ENCODE results near the gene BNC1. TPM values are rescaled to one million over a fixed set of nuclear protein-coding genes. Genes with fewer than 3 reads are reported as not detected.
"Not testable (repeated sequence)": the region's sequence is repeated elsewhere in the genome, so short reads cannot be mapped to it uniquely, and the experiment has no call there.

Gene BNC1
- total RNA-seq, 2 experiments from 2014 or later: not detected

DNA sequence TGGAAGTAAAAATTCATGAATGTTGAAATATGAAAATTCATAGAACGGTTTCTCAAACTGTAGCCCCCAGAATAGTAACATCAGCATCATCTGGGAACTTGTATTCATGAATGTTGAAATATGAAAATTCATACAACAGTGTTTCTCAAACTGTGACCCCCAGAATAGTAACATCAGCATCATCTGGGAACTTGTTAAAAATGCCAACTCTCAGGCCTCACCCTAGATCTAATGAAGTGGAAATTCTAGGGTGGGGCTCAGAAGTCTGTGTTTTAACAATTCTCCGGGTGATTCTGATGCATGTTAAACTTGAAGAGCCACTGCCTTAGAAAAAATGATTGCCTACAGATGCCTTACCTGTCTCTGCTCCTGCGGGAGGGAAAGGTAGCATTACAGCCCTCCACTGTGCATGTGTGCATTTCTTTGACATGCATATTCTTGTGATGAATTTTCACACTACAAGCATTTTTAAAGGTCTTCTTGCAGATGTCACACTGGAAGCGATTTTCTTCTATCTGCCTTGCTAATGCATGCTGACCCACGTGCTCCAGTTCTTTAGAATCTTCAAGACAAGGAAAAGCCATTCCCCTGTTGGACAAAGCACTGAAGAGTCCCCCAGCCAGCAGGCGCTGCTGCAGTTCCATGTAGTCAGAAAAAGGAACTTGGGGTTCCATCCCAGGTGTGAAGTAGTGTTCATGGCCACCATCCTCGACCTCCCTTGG is 21.7 kb downstream of the BNC1 start:
- POLR2A ChIA-PET: no interaction called here
- Mint-ChIP-seq H3K27ac (no peak overlapping the region), H3K36me3 (ENCODE audit: low read depth) (no peaks in the 10 kb centered on the region), H3K9me3 (no peaks in the 10 kb centered on the region), H3K27me3 (peaks cover 29% of the 10 kb centered on the region), H3K4me3 (no peak overlapping the region), H3K4me1 (no peaks in the 10 kb centered on the region)
- CTCF ChIA-PET: no interaction called here
- no peak for DNase-seq

DNA sequence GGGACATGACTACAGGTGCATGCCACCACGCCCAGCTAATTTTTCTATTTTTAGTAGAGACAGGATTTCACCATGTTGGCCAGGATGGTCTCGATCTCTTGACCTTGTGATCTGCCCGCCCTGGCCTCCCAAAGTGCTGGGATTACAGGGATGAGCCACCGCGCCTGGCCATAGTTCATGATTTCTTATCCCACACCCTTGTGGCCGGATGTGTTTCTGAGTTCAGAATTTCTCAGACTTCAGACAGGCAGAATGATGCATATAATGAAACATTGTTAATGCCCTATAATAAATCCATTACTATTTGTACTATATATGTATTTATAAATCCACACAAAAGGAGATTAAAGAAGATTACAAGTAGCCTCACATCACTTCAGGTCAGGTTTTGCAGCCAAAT is 22.3 kb downstream of the BNC1 start:
- H3K9me3 Mint-ChIP-seq; H3K4me1 Mint-ChIP-seq; DNase-seq; H3K36me3 Mint-ChIP-seq (ENCODE audit: low read depth); H3K27ac Mint-ChIP-seq; POLR2A ChIA-PET; CTCF ChIA-PET; H3K4me3 Mint-ChIP-seq: not testable (repeated sequence)
- peaks cover 28% of the 10 kb centered on the region for H3K27me3 Mint-ChIP-seq

DNA sequence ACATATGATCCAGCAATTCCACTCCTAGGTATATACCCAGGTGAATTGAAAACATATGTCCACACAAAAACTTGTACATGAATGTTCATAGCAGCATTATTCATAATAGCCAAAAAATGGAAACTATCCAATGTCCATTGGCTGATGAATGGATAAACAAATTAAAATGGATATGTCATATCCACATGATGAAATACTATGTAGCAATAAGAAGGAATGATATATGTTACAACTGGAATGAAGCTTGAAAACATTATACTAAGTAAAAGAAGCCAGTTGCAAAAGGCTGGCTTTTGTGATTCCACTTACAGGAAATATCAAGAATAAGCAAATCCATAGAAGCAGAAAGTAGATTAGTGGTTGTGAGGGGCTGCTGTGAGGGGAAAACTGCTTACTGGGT is 33.7 kb downstream of the BNC1 start:
- CTCF ChIA-PET: no interaction called here
- no peaks in the 10 kb centered on the region for H3K9me3 Mint-ChIP-seq

DNA sequence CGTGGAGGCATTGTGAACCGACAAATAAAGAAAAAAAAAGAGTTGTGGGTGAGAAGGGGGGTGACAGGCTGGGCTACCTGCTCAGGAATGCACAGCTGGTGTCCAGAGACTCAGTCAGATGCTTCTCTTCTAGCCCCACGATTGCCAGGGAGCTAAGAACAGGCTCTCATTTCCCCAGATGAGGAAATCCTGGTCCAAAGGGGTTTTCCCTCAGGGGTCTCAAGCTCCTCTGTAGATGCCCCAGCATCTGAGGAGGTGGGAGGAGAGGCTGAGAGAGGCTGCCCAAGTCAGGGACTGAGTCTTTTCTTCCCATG is 35.5 kb downstream of the BNC1 start:
- H3K27ac Mint-ChIP-seq: no peak overlapping the region
- ChIA-PET CTCF (interaction anchor here (1.0 to 1.2 kb wide), 3 partner anchors 18 to 87 kb away, joined by 4 read pairs; no protein-coding TSS in a partner anchor), POLR2A (no interaction called here)
- peaks cover 59% of the 10 kb centered on the region for H3K27me3 Mint-ChIP-seq
- H3K4me1 Mint-ChIP-seq: no peaks in the 10 kb centered on the region
- H3K36me3 Mint-ChIP-seq (ENCODE audit: low read depth): no peaks in the 10 kb centered on the region
- H3K4me3 Mint-ChIP-seq: no peak overlapping the region
- DNase-seq: no peak
- H3K9me3 Mint-ChIP-seq: peaks cover 6% of the 10 kb centered on the region

More for the DNA sequence above, 33.7 kb downstream of the BNC1 start:
- POLR2A ChIA-PET: no interaction called here
- H3K27me3 Mint-ChIP-seq: peaks cover 44% of the 10 kb centered on the region
- DNase-seq: no peak
- H3K4me3 Mint-ChIP-seq: no peak overlapping the region
- no peaks in the 10 kb centered on the region for H3K4me1 Mint-ChIP-seq
- no peak overlapping the region for H3K27ac Mint-ChIP-seq
- H3K36me3 Mint-ChIP-seq (ENCODE audit: low read depth): no peaks in the 10 kb centered on the region

DNA sequence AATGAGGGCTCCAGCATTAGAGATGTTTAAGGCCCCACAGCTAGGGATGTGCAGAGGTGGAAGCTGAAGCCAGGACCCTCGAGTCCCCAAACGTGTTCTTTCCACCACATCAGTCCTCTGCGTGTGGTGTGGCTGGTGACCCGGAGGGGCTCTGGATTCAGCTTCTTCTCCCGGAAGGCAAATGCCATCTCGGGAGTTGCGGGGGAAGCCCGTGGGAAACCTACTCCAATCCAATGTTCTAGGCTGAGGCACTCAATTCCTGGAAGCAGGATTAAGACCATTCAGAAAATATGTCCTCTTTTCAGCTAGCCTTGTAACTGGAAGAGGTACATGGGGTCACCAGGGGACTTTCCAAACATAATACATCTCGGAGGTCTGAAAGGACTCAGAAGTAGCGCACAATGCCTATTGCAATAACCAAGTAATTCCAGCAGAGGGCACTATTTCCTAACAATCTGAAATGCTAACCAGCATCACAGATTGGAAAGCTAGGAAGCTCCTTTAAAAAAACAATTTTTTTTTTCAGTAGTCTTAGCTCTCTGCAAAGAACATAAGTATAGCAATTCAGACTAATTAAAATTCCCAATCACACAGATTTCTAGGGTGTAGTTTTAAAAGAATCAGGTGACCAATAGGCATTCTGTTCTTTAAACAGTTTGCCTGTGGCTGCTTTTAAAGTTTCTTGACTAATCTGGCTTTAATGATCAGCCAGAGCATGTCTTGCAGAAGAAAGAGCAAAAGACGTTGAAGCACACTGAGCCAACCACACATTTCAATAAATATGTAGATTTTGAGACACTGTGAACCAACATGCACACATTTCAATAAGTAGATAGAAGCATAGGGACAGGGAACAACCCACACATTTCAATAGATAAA is 36.1 kb downstream of the BNC1 start:
- Mint-ChIP-seq H3K27me3 (peaks cover 62% of the 10 kb centered on the region), H3K27ac (no peak overlapping the region), H3K4me1 (no peaks in the 10 kb centered on the region), H3K4me3 (no peak overlapping the region), H3K36me3 (ENCODE audit: low read depth) (no peaks in the 10 kb centered on the region), H3K9me3 (peaks cover 6% of the 10 kb centered on the region)
- DNase-seq: peak; percentile 56
- ChIA-PET POLR2A (no interaction called here), CTCF (interaction anchor here (0.5 to 1.2 kb wide), 6 partner anchors 19 to 343 kb away, joined by 3 to 4 read pairs (median 4); no protein-coding TSS in a partner anchor)

DNA sequence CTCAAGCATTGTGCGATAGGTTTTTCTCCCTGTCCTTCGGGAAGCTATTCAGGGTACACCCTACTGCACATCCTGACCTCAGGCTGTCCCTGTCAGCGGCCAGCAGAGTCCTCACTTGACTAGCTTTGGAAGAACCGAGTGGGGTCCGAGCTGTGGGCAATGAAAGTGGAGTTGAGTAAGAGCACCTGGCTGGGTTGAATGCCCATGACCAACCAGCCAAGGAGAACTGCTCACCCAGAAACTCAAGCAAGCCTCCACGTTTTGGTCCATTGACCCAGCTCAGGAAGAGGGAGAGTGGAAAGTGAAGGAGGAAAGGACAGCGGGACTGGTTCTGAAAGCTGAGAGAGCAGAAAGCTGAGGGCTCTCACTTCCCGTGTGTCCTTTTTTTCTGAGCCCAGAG is 40.8 kb downstream of the BNC1 start:
- H3K27me3 Mint-ChIP-seq: peaks cover 55% of the 10 kb centered on the region
- no peak overlapping the region for H3K4me3 Mint-ChIP-seq
- peaks cover 12% of the 10 kb centered on the region for H3K9me3 Mint-ChIP-seq
- CTCF ChIA-PET: no interaction called here
- H3K36me3 Mint-ChIP-seq (ENCODE audit: low read depth): no peaks in the 10 kb centered on the region
- no peak overlapping the region for H3K27ac Mint-ChIP-seq
- DNase-seq: no peak
- POLR2A ChIA-PET: no interaction called here
- no peaks in the 10 kb centered on the region for H3K4me1 Mint-ChIP-seq

DNA sequence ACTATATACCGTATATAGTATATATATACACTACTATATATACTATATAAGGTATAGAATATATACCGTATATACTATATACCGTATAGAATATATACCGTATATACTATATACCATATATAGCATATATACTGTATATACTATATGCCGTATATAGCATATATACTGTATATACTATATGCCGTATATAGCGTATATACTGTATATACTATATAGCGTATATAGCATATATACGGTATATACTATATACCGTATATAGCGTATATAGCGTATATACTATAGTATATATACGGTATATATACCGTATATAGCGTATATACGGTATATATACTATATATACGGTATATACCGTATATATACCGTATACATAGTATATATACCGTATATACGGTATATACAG is 54.2 kb downstream of the BNC1 start:
- H3K4me3 Mint-ChIP-seq: no peak overlapping the region
- ChIA-PET CTCF (no interaction called here), POLR2A (no interaction called here)
- peaks cover 11% of the 10 kb centered on the region for H3K27me3 Mint-ChIP-seq
- no peaks in the 10 kb centered on the region for H3K9me3 Mint-ChIP-seq
- DNase-seq: no peak
- no peaks in the 10 kb centered on the region for H3K36me3 Mint-ChIP-seq (ENCODE audit: low read depth)
- no peak overlapping the region for H3K27ac Mint-ChIP-seq
- H3K4me1 Mint-ChIP-seq: peaks cover 2% of the 10 kb centered on the region

DNA sequence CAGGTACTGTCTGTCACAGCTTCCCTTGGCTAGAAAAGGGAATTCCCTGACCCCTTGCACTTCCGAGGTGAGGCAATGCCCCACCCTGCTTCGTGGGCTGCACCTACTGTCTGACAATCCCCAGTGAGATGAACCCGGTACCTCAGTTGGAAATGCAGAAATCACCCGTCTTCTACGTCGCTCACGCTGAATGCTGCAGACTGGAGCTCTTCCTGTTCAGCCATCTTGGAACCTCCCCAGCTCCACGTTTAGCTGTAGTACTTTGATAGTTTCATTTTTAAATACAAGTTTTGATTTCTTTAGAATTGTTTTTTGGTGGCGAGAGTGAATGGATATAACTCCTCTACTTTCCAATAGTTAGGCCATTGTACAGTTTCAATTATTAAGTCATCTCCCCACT is 59.0 kb downstream of the BNC1 start:
- ChIA-PET POLR2A (no interaction called here), CTCF (interaction anchor here (0.6 kb wide), 1 partner anchor 324 kb away, joined by 3 read pairs; no protein-coding TSS in a partner anchor)
- H3K27ac Mint-ChIP-seq: no peak overlapping the region
- no peak overlapping the region for H3K4me3 Mint-ChIP-seq
- H3K9me3 Mint-ChIP-seq: no peaks in the 10 kb centered on the region
- no peaks in the 10 kb centered on the region for H3K36me3 Mint-ChIP-seq (ENCODE audit: low read depth)
- peaks cover 2% of the 10 kb centered on the region for H3K4me1 Mint-ChIP-seq
- H3K27me3 Mint-ChIP-seq: peaks cover 27% of the 10 kb centered on the region
- DNase-seq: no peak

DNA sequence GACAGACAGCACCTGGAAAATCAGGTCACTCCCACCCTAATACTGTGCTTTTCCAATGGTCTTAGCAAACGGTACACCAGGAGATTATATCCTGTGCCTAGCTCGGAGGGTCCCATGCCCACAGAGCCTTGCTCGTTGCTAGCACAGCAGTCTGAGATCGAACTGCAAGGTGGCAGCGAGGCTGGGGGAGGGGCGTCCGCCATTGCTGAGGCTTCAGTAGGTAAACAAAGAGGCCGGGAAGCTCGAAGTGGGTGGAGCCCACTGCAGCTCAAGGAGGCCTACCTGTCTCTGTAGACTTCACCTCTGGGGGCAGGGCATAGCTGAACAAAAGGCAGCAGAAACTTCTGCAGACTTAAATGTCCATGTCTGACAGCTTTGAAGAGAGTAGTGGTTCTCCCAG is 62.7 kb downstream of the BNC1 start:
- H3K36me3 Mint-ChIP-seq (ENCODE audit: low read depth); H3K4me3 Mint-ChIP-seq; POLR2A ChIA-PET; CTCF ChIA-PET; H3K27ac Mint-ChIP-seq; DNase-seq; H3K9me3 Mint-ChIP-seq: not testable (repeated sequence)
- Mint-ChIP-seq H3K4me1 (peaks cover 12% of the 10 kb centered on the region), H3K27me3 (peaks cover 39% of the 10 kb centered on the region)

DNA sequence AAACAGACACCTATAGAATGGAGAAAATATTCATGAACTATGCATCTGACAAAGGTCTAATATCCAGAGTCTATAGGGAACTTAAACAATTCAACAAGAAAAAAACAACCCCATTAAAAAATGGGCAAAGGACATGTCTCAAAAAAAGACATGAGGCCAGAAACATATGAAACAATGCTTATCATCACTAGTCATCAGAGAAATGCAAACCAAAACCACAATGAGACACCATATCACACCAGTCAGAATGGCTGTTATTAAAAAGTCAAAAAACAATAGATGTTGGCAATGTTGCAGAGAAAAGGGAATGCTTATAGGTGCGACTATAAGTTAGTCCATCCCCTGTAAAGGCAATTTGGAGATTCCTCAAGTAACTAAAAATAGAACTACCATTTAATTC is 65.4 kb downstream of the BNC1 start:
- CTCF ChIA-PET: no interaction called here
- Mint-ChIP-seq H3K27ac (no peak overlapping the region), H3K9me3 (peaks cover 3% of the 10 kb centered on the region), H3K27me3 (peaks cover 30% of the 10 kb centered on the region), H3K36me3 (ENCODE audit: low read depth) (no peaks in the 10 kb centered on the region), H3K4me1 (peaks cover 11% of the 10 kb centered on the region), H3K4me3 (no peak overlapping the region)
- no peak for DNase-seq
- POLR2A ChIA-PET: no interaction called here

DNA sequence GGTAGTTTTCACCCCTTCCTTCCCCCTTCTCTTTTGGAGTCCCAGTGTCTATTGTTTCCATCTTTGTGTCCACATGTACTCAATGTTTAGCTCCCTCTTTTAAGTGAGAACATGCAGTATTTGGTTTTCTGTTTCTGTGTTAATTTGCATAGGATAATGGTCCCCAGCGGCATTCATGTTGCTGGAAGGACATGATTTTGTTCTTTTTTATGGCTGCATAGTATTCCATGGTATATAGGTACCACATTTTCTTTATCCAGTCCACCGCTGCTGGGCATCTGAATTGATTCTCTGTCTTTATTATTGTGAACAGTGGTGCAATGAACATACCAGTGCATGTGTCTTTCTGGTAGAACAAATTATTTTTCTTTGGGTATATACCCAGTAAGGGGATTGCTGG is 69.2 kb downstream of the BNC1 start:
- CTCF ChIA-PET: no interaction called here

DNA sequence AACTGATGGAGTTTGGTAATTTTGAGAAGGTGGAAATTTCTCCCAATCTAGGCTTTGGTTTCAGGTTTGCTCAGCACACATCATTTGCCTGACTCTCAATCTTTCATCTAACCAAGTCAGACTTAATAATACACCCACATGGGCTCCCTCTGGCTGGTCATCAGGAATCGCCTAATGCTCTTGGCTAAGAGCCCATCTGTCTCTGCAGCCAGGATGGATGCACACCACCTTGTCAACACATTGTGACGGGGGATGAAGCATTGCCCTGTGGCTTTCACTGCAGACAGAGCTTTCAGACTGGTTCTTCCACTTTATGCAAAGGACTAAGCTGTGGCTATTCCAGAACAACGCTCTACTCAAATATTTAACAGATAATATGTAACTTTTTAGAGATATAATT is 73.8 kb downstream of the BNC1 start:
- no peak overlapping the region for H3K27ac Mint-ChIP-seq
- ChIA-PET POLR2A (no interaction called here), CTCF (no interaction called here)
- no peak overlapping the region for H3K4me3 Mint-ChIP-seq
- peaks cover 3% of the 10 kb centered on the region for H3K36me3 Mint-ChIP-seq (ENCODE audit: low read depth)
- H3K9me3 Mint-ChIP-seq: peaks cover 3% of the 10 kb centered on the region
- peaks cover 20% of the 10 kb centered on the region for H3K27me3 Mint-ChIP-seq
- DNase-seq: no peak
- H3K4me1 Mint-ChIP-seq: peaks cover 9% of the 10 kb centered on the region

More for the DNA sequence above, 69.2 kb downstream of the BNC1 start:
- Mint-ChIP-seq H3K36me3 (ENCODE audit: low read depth) (no peaks in the 10 kb centered on the region), H3K9me3 (peaks cover 3% of the 10 kb centered on the region), H3K27me3 (peaks cover 24% of the 10 kb centered on the region), H3K4me1 (peaks cover 11% of the 10 kb centered on the region), H3K4me3 (no peak overlapping the region), H3K27ac (no peak overlapping the region)
- POLR2A ChIA-PET: no interaction called here
- DNase-seq: no peak

DNA sequence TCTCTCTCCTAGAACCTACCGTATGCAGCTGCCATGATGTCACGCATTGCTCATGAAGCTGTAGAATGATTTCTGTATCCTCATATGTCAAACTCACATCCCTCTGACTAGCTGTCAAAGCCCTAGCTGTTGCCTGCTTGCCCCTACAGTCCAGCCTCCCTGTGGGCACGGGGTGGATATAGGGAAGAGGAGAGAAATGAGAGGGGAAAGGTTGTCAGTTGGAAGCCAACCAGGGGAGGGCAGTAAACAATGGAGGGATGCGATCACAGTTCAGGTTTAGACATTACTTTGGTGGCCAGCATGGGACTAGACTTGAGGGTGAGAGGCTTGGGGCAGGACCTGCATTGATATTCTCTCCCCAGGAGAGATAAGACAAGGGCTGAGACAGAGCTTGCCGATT is 75.1 kb downstream of the BNC1 start:
- H3K27me3 Mint-ChIP-seq: peaks cover 29% of the 10 kb centered on the region
- peaks cover 9% of the 10 kb centered on the region for H3K4me1 Mint-ChIP-seq
- ChIA-PET POLR2A (no interaction called here), CTCF (interaction anchor here (0.7 kb wide), 1 partner anchor 1664 kb away, joined by 3 read pairs; no protein-coding TSS in a partner anchor)
- no peaks in the 10 kb centered on the region for H3K9me3 Mint-ChIP-seq
- H3K4me3 Mint-ChIP-seq: no peak overlapping the region
- peaks cover 3% of the 10 kb centered on the region for H3K36me3 Mint-ChIP-seq (ENCODE audit: low read depth)
- no peak for DNase-seq
- H3K27ac Mint-ChIP-seq: no peak overlapping the region

DNA sequence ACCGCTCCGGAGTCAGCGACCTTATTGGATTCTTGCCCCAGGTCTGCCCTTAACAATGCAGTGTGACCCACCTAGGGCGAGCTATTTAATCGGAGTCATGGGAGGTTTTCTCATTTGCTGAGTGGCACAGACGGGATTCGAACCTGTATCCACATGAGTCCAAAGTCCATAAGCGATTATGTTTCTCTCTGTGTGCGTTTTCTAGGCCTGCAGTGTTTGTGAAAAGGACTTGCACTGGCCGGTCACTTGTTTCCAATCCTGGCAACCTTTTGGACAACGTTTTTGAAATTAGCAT is 76.2 kb downstream of the BNC1 start:
- no peak for DNase-seq
- Mint-ChIP-seq H3K36me3 (ENCODE audit: low read depth) (peaks cover 3% of the 10 kb centered on the region), H3K4me1 (peaks cover 9% of the 10 kb centered on the region), H3K27me3 (peaks cover 35% of the 10 kb centered on the region), H3K9me3 (no peaks in the 10 kb centered on the region), H3K27ac (peak overlapping the region; percentile 46), H3K4me3 (no peak overlapping the region)
- ChIA-PET CTCF (no interaction called here), POLR2A (no interaction called here)
